ENCODE results near the gene FAH.

DNA sequence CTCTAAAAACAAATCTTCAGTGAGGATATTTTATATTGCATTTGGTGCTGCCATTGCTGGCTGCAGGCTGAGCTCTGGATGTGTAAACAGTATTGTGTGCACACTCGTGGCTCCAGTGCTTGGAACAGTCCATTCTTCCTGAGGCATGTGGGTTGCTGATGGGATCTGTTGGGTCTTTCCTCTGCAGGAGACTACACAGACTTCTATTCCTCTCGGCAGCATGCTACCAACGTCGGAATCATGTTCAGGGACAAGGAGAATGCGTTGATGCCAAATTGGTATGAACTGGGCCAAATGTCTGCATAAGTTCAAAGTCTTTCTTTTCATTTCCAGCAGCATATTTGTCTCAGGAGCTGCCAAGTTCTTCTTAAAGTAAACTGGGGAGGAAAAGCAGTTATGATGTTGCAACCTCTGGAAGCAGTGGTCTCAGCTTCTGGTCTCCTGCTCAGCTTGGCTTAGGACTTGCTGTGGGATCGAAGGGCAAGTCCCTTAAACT lies 9.3 kb downstream of the FAH start:
- TF ChIP-seq, protein P1, sequence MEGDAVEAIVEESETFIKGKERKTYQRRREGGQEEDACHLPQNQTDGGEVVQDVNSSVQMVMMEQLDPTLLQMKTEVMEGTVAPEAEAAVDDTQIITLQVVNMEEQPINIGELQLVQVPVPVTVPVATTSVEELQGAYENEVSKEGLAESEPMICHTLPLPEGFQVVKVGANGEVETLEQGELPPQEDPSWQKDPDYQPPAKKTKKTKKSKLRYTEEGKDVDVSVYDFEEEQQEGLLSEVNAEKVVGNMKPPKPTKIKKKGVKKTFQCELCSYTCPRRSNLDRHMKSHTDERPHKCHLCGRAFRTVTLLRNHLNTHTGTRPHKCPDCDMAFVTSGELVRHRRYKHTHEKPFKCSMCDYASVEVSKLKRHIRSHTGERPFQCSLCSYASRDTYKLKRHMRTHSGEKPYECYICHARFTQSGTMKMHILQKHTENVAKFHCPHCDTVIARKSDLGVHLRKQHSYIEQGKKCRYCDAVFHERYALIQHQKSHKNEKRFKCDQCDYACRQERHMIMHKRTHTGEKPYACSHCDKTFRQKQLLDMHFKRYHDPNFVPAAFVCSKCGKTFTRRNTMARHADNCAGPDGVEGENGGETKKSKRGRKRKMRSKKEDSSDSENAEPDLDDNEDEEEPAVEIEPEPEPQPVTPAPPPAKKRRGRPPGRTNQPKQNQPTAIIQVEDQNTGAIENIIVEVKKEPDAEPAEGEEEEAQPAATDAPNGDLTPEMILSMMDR (IDR thresholded peaks at IDR 0.05; ENCODE audit: low read depth, low read length) = no peak
- TF ChIP-seq POLR2A (IDR thresholded peaks at IDR 0.05; ENCODE audit: extremely low read depth, insufficient read length) = no peak
- TF ChIP-seq, protein P2, sequence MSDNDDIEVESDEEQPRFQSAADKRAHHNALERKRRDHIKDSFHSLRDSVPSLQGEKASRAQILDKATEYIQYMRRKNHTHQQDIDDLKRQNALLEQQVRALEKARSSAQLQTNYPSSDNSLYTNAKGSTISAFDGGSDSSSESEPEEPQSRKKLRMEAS (IDR thresholded peaks at IDR 0.05; ENCODE audit: low read depth, low read length) = no peak
